ENCODE data around the gene AUTS2.
A peak's percentile ranks its signal among the peaks of the same experiment; 100 is the strongest.

The AUTS2 gene

GRCh38 chr7:70421319-70421718 lies 823.0 kb downstream of the AUTS2 start:
- Histone ChIP-seq H3K27me3 (ENCODE audit: insufficient read depth, insufficient read length) (no peaks in the 10 kb centered on the region), H3K9me3 (ENCODE audit: insufficient read depth, low read length) (no peaks in the 10 kb centered on the region), H3K36me3 (ENCODE audit: insufficient read depth, insufficient read length, low read length) (no peaks in the 10 kb centered on the region), H3K4me3 (ENCODE audit: insufficient read length, low read depth) (no peak overlapping the region), H3K4me1 (ENCODE audit: insufficient read depth, insufficient read length) (peaks cover 9% of the 10 kb centered on the region), H3K9ac (ENCODE audit: insufficient read length, low read depth) (no peak overlapping the region)
- DNase-seq (ENCODE audit: low read depth, low spot score): no peak
- TF ChIP-seq SUZ12 (IDR thresholded peaks at IDR 0.05; ENCODE audit: extremely low read depth, insufficient read depth, insufficient read length) (no peak), ZNF274 (IDR thresholded peaks at IDR 0.05; ENCODE audit: low read depth, low read length) (no peak), YY1 (IDR thresholded peaks at IDR 0.05; ENCODE audit: insufficient read depth, insufficient read length) (peak; percentile 22)

- no peak for DNase-seq (ENCODE audit: low read depth, low spot score)
- Histone ChIP-seq H3K27me3 (ENCODE audit: insufficient read depth, insufficient read length) (no peaks in the 10 kb centered on the region), H3K9me3 (ENCODE audit: insufficient read depth, low read length) (no peaks in the 10 kb centered on the region), H3K36me3 (ENCODE audit: insufficient read depth, insufficient read length, low read length) (no peaks in the 10 kb centered on the region), H3K9ac (ENCODE audit: insufficient read length, low read depth) (no peak overlapping the region), H3K4me3 (ENCODE audit: insufficient read length, low read depth) (no peak overlapping the region), H3K4me1 (ENCODE audit: insufficient read depth, insufficient read length) (no peaks in the 10 kb centered on the region)
- no peak for TF ChIP-seq ZNF274 (IDR thresholded peaks at IDR 0.05; ENCODE audit: low read depth, low read length)
- no peak for TF ChIP-seq SUZ12 (IDR thresholded peaks at IDR 0.05; ENCODE audit: extremely low read depth, insufficient read depth, insufficient read length)
- TF ChIP-seq YY1 (IDR thresholded peaks at IDR 0.05; ENCODE audit: insufficient read depth, insufficient read length): no peak
Measured at GRCh38 chr7:70426249-70426880, 828.1 kb downstream of the AUTS2 start.

- Histone ChIP-seq H3K4me3 (ENCODE audit: insufficient read length, low read depth) (no peak overlapping the region), H3K9ac (ENCODE audit: insufficient read length, low read depth) (no peak overlapping the region), H3K27me3 (ENCODE audit: insufficient read depth, insufficient read length) (no peaks in the 10 kb centered on the region), H3K9me3 (ENCODE audit: insufficient read depth, low read length) (no peaks in the 10 kb centered on the region), H3K36me3 (ENCODE audit: insufficient read depth, insufficient read length, low read length) (no peaks in the 10 kb centered on the region), H3K4me1 (ENCODE audit: insufficient read depth, insufficient read length) (no peaks in the 10 kb centered on the region)
- TF ChIP-seq ZNF274 (IDR thresholded peaks at IDR 0.05; ENCODE audit: low read depth, low read length) (no peak), YY1 (IDR thresholded peaks at IDR 0.05; ENCODE audit: insufficient read depth, insufficient read length) (no peak), SUZ12 (IDR thresholded peaks at IDR 0.05; ENCODE audit: extremely low read depth, insufficient read depth, insufficient read length) (no peak)
- no peak for DNase-seq (ENCODE audit: low read depth, low spot score)
Measured at GRCh38 chr7:70432567-70433001, 834.3 kb downstream of the AUTS2 start.

GRCh38 chr7:70434376-70434775 lies 836.1 kb downstream of the AUTS2 start:
- Histone ChIP-seq H3K36me3 (ENCODE audit: insufficient read depth, insufficient read length, low read length) (no peaks in the 10 kb centered on the region), H3K4me3 (ENCODE audit: insufficient read length, low read depth) (no peak overlapping the region), H3K9me3 (ENCODE audit: insufficient read depth, low read length) (no peaks in the 10 kb centered on the region), H3K4me1 (ENCODE audit: insufficient read depth, insufficient read length) (no peaks in the 10 kb centered on the region), H3K27me3 (ENCODE audit: insufficient read depth, insufficient read length) (no peaks in the 10 kb centered on the region), H3K9ac (ENCODE audit: insufficient read length, low read depth) (no peak overlapping the region)
- TF ChIP-seq ZNF274 (IDR thresholded peaks at IDR 0.05; ENCODE audit: low read depth, low read length) (no peak), SUZ12 (IDR thresholded peaks at IDR 0.05; ENCODE audit: extremely low read depth, insufficient read depth, insufficient read length) (no peak), YY1 (IDR thresholded peaks at IDR 0.05; ENCODE audit: insufficient read depth, insufficient read length) (no peak)
- DNase-seq (ENCODE audit: low read depth, low spot score): no peak

- Histone ChIP-seq H3K4me1 (ENCODE audit: insufficient read depth, insufficient read length) (no peaks in the 10 kb centered on the region), H3K27me3 (ENCODE audit: insufficient read depth, insufficient read length) (no peaks in the 10 kb centered on the region), H3K4me3 (ENCODE audit: insufficient read length, low read depth) (no peak overlapping the region), H3K36me3 (ENCODE audit: insufficient read depth, insufficient read length, low read length) (no peaks in the 10 kb centered on the region), H3K9me3 (ENCODE audit: insufficient read depth, low read length) (no peaks in the 10 kb centered on the region), H3K9ac (ENCODE audit: insufficient read length, low read depth) (no peak overlapping the region)
- TF ChIP-seq YY1 (IDR thresholded peaks at IDR 0.05; ENCODE audit: insufficient read depth, insufficient read length) (no peak), SUZ12 (IDR thresholded peaks at IDR 0.05; ENCODE audit: extremely low read depth, insufficient read depth, insufficient read length) (no peak), ZNF274 (IDR thresholded peaks at IDR 0.05; ENCODE audit: low read depth, low read length) (no peak)
- DNase-seq (ENCODE audit: low read depth, low spot score): no peak
Measured at GRCh38 chr7:70434821-70435220, 836.5 kb downstream of the AUTS2 start.

- H3K4me3 ChIP-seq (ENCODE audit: insufficient read length, low read depth): no peak overlapping the region
- no peaks in the 10 kb centered on the region for H3K27me3 ChIP-seq (ENCODE audit: insufficient read depth, insufficient read length)
- no peaks in the 10 kb centered on the region for H3K4me1 ChIP-seq (ENCODE audit: insufficient read depth, insufficient read length)
- no peak overlapping the region for H3K9ac ChIP-seq (ENCODE audit: insufficient read length, low read depth)
- TF ChIP-seq SUZ12 (IDR thresholded peaks at IDR 0.05; ENCODE audit: extremely low read depth, insufficient read depth, insufficient read length) (no peak), YY1 (IDR thresholded peaks at IDR 0.05; ENCODE audit: insufficient read depth, insufficient read length) (no peak), ZNF274 (IDR thresholded peaks at IDR 0.05; ENCODE audit: low read depth, low read length) (no peak)
- H3K9me3 ChIP-seq (ENCODE audit: insufficient read depth, low read length): no peaks in the 10 kb centered on the region
- DNase-seq (ENCODE audit: low read depth, low spot score): no peak
- H3K36me3 ChIP-seq (ENCODE audit: insufficient read depth, insufficient read length, low read length): no peaks in the 10 kb centered on the region
Measured at GRCh38 chr7:70435634-70436033, 837.4 kb downstream of the AUTS2 start.

GRCh38 chr7:70436790-70437350 lies 838.6 kb downstream of the AUTS2 start:
- no peak for TF ChIP-seq YY1 (IDR thresholded peaks at IDR 0.05; ENCODE audit: insufficient read depth, insufficient read length)
- TF ChIP-seq ZNF274 (IDR thresholded peaks at IDR 0.05; ENCODE audit: low read depth, low read length): no peak
- no peak for TF ChIP-seq SUZ12 (IDR thresholded peaks at IDR 0.05; ENCODE audit: extremely low read depth, insufficient read depth, insufficient read length)
- Histone ChIP-seq H3K4me3 (ENCODE audit: insufficient read length, low read depth) (no peak overlapping the region), H3K36me3 (ENCODE audit: insufficient read depth, insufficient read length, low read length) (no peaks in the 10 kb centered on the region), H3K9me3 (ENCODE audit: insufficient read depth, low read length) (no peaks in the 10 kb centered on the region), H3K27me3 (ENCODE audit: insufficient read depth, insufficient read length) (no peaks in the 10 kb centered on the region), H3K4me1 (ENCODE audit: insufficient read depth, insufficient read length) (no peaks in the 10 kb centered on the region), H3K9ac (ENCODE audit: insufficient read length, low read depth) (no peak overlapping the region)
- no peak for DNase-seq (ENCODE audit: low read depth, low spot score)
